HG03159 (cell line): ENCODE results near the gene HMGB1.
A peak's percentile ranks its signal among the peaks of the same experiment; 100 is the strongest.
"Not testable (repeated sequence)": the region's sequence is repeated elsewhere in the genome, so short reads cannot be mapped to it uniquely, and the experiment has no call there.

Experiments used
- ATAC-seq: cut with Tn5 transposase; IDR thresholded peaks from one replicate; pipeline ENCODE4 v1.9.1; 2021; ENCODE audit warnings: mild to moderate bottlenecking, moderate library complexity; ENCODE audit not compliant: unreplicated experiment

HMGB1 gene

DNA sequence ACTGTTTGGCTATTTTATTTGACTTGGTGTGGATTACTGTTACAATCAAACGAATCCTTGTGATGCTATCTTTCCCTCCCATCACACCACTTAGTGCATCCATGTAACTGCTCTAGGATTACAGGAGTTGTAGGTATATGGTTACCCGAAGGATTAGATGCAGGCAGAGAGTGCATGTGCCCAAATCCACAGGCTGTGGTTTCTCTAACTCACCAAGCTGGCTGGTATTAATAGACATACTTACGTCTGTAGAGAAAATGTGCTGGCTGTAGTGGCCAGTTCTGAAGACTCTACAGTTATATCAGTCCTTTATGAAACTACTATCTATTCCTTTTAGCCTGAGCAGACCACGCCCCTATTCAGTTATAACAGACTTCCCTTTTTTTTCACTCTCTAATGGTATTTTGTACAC lies 1.1 kb upstream of the HMGB1 start:
- ATAC-seq: no peak

DNA sequence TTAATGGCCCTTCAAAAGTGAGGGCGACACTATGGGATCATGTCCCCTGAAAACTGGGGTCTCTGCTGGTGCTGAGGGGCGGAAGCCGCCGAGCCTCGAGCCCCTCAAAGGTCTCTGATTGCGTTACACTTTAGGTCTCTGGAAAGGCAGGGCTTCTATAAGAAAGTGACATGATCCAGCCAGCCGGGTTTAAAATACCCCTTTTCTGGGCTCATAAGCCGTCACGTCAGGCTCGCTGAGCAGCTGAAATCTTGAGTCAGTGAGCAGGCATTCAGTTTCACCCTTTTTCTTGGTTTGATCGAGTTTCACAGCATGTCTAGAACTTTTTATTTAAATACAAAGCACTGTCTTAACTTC lies 600 bp upstream of the HMGB1 start:
- ATAC-seq: no peak

DNA sequence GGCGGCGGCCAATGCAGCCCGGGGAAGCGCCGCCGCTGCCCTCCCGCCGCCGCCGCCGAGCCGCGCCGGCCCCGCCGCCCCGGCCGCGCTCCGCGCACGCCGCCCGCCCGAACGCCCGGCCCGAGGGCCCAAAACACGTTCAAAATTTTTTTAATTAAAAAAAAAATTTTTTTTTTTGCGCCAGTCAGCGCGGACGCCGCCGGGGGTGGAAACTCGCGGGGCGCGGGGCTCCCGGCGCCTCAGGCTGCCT lies 468 bp downstream of the HMGB1 start:
- no peak for ATAC-seq

DNA sequence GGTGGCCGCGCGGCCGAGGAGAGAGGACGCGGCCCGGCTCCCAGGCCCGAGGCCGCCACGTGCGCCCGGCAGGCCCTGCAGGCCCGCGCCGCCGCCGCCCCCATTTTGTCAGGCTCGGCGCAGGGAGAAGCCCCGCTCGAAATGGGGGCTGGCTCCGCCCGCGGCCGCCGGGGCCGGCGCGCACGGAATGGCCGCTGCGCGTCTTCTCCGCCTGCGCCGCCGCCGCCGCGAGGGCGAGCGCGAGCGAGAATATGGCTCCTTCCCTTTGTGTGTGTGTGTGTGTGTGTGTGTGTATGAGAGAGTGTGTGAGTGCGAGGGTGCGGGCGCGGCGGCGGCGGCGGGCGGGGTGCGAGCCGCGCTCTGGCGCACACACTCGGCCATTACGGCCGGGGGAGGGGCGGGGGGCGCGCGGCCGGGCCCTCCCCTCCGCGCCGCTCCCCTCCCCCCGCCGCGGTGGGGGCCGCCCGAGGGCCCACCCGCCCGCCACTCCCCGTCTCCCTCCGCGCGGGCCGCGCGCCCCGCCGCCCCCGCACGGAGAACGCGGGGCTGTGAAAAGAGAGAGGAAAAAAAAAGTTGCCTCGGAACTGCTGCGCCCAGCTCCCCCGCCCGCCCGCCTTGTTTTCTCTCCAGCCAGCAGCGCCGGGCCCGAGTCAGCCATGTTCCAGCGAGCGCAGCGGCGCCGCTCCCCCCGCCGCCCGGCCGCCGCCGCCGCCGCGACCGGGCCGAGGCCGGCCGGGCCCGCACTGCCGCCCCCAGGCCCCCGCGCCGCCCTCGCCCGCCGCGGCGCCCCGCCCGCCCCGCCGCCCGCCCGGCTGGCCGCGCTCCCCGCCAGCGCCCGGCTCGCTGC lies 1.0 kb downstream of the HMGB1 start:
- ATAC-seq: peak; percentile 33

DNA sequence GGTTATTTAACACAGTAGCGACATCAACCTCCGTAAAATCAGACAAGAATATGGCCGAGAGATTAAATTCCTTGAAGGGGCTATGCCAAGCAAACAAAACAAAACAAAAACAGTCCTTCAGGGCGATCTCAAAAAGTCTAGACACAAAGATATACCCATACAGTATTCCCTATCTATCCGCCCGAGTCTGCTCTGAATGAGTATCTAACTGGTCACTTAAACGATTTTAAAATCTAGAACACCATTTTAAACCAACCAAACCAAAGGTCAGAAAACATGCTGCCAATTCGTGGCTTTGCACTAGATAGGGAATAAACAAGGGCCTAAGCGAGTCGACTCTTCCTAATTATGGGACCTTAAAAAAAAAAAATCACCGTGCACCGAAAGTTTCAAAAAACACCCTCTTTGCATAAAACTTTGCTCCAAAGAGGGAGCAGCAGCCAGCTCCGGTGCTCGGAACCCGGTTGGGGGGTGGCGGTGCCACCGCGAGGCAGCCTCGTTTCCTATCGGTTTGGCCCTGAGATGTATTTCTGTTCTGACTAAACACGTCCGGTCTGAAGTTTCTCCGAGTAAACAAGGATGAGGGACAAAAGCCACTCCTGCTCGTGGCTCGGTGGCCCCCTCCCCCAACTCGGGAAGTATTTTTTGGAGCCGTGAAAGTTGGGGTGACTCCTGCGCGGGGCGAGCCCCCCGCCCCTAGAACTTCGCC lies 1.8 kb downstream of the HMGB1 start:
- ATAC-seq: peak; percentile 34

DNA sequence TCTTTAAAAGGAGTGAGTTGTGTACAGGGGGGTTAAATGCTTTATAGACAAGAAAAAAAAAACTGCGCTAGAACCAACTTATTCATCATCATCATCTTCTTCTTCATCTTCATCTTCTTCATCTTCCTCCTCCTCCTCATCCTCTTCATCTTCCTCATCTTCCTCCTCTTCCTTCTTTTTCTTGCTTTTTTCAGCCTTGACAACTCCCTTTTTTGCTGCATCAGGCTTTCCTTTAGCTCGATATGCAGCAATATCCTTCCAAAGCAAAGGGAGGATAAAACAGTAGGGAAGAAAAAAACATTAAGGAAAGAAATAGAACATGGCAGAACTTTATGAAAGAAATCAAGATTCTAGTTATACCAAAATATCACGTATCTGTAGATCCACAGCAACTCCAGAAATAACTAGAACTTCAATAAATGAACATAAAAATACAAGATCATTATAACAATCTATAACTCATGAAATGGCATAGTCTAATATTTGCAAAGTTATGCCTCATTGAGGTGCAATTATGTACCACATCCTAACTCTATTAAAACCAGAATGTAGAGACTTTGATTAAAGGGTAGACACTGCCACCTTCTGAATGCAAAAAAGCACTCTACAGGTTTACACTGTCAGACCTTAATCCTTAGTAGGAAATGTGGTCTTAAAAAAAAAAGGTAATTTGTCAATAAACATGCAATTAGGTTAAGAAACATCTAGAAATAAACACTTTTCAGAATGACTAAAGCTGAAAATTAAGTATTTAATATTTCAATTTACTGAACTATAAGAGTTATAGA lies 4.3 kb downstream of the HMGB1 start:
- not testable (repeated sequence) for ATAC-seq

DNA sequence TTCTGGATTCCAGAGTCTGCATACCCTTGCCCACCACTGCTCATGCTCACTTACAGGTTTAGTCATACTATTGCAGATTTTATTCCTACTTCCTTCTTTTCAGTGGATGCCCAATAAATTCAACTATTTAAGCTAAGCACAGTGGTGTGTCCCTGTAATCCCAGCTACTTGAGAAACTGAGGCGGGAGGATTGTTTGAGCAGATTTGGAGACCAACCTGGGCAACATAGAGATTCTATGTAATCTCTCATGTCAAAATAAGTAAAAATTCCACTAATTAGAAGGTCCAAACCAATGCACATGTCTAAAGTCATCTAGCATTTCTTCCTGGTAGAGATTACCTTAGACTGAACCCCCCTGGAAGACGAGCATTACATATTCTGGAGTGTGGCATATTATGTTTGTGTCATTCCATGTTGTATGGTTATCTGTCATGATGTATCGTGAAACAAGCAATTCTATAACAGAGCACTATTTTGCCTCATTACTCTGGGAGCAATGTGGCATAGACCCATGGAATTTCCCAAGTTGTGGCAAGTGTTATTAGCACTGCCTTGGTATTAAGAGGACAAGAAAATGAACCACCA lies 8.3 kb downstream of the HMGB1 start:
- no peak for ATAC-seq

DNA sequence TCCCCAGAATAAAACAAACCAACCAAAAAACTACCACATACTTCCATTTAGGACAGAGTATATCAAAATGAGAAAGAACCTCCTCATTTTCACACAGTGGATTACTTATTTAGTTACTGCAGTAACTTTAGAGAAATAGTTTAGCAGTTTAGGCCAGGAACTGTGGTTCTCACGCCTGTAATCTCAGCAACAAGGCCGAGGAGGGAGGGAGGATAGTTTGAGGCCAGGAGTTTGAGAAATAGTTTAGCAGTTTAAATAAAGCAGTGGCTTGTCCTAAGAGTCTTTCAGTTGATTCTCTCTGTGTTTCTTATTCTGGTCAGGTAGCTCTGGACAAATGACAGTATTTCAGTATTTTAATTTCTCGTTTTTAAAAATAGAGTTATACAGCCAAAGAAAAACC lies 9.4 kb downstream of the HMGB1 start:
- ATAC-seq: no peak

DNA sequence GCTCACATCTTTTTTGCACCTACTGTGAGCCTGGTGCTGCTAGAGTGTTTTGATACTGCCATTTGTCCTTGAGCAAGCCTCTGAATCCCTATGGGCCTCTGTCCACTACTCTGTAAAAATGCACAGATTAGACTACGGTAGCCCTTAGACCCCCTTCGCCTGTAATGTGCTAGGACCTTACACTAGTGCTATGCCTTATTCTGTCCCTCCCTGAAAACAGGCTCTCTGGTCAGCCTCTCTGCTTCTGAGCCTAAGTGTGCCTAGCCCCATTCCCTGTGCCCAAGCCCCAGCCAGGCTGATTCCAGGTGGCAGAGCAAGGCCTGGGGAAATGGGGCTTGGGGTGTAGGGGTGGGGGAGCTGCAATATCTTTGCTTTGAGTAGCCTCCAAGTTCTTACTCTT lies 10.7 kb downstream of the HMGB1 start:
- no peak for ATAC-seq

DNA sequence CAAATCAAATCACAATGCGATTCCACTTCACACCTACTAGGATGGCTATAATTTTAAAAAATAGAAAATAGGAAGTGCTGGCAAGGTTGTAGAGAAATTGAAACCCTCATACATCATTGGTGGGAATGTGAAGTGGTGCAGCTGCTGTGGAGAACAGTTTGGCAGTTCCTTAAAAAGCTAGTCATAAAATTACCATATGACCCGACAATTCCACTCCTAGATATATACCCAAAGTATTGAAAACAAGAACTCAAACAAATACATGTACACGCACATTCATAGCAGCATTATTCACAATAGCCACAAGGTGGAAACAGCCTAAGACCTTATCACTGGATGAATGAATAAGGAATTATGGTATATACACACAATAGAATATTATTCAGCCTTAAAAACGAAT lies 12.0 kb downstream of the HMGB1 start:
- ATAC-seq: no peak

DNA sequence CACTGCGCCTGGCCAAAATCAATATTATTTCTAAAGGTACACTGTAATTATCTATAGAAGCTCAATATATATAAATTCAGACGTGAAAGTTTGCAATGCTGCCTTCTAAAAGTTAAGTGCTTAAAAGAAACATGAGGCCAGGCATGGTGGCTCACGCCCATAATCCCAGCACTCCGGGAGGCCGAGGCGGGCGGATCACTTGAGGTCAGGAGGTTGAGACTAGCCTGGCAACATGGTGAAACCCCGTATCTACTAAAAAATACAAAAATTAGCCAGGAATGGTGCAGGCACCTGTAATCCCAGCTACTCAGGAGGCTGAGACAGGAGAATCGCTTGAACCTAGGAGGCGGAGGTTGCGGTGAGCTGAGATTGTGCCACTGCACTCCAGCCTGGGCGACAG lies 14.3 kb downstream of the HMGB1 start:
- not testable (repeated sequence) for ATAC-seq

DNA sequence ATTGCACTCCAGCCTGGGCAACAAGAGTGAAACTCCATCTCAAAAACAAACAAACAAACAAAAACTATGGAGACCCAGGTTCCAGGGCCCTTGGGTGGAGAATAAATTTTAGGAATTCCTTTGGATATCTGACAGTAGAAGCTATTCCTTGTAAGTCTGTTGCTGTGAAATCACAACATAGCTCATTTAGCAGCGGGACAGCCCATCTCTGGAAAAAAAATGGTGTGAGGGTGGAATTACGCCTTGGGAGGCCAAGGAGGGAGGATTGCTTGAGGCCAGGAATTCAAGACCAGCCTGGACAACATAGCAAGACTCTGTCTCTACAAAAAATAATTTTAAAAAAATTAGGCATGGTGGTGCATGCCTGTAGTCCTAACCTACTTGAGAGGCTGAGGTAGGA lies 15.7 kb downstream of the HMGB1 start:
- no peak for ATAC-seq

DNA sequence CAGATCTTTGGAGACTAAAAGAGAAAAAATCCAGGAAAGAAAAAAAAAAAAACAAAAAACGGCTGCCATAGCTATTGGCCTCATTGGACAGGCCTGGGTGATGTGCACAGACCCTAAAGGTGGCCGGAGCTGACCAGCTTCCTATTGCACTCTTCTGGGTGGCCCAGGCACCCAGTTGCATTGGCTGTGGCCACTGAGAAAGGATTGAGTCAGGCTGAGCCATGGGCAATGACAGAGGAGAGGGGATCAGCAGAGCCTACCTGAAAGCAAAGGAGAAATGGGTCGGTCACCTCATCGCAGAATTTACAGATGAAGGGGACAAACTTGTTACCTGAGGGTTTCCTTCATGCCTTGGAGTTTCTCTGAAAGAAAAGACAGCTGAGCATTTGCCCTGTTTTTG lies 17.3 kb downstream of the HMGB1 start:
- ATAC-seq: no peak

DNA sequence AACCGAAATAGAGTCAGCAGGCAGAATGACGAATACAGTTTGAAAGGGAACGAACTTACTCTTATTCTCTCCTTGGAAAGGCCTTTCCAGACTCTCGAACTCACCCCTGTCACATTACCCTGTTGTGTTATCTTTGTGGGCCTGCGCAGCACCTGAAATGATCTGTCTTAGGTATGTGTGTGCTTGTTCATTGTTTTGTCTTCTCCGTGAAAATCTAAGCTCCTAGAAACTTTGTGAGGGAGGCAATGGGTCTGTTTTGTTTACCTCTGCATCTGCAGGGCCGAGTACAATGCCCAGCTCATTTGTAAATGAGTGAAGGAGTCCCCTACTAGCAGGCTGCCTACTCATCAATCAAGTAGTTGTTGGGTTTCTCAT lies 19.6 kb downstream of the HMGB1 start:
- ATAC-seq: no peak

DNA sequence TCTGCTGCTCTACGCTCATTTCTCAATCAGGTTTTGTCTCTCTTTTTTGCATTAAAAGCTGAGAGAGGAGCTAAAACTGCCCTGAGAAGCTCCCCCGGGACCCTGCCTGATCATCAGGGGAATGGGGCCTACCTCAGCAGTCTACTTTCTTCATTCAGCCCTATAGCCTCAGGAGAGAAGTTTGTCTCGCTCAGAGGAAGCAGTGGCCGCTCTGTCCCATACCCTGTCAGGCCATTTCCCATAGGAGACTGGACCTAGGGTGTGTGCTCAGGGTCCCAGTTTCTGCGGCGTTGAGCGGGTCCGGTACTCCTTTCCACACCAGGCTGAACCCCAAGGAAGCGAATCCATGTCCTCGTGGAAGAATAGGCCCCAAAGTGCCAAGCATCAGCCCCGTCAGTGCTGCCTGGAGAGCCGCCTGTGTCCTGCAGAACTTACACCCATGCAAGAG lies 21.8 kb downstream of the HMGB1 start:
- ATAC-seq: peak; percentile 41

DNA sequence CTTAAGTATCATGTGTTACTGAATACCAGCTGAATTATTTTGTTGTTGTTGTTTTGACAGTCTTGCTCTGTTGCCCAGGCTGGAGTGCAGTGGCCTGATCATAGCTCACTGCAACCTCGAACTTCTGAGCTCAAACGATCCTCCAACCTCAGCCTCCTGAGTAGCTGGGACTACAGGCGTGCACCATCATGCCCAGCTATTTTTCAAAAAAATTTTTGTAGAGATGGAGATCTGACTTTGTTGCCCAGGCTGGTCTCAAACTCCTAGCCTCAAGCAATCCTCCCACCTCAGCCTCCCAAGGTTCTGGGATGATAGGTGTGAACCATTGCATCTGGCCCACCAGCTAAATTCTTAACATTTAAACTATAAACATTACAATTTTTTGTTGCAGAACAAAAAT lies 22.2 kb downstream of the HMGB1 start:
- ATAC-seq: not testable (repeated sequence)

DNA sequence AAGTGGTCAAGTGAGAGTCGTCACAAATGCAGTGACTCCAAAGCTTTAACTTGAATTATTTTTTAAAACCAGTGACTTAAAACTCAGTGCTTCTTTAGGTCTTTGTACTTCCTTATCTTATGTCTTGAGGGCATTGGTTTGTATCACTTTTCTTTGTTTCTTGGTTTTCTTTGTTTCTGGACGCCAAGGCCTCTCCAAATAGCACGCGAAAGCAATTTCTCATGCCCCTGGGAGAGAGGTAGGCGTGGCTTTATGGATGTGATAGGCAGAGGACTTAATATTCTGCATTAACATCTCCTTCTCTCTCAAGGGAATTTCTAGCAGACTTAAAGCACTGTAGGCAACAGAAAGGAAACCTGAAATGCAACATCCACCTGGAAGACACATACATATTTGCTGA lies 22.8 kb downstream of the HMGB1 start:
- no peak for ATAC-seq

DNA sequence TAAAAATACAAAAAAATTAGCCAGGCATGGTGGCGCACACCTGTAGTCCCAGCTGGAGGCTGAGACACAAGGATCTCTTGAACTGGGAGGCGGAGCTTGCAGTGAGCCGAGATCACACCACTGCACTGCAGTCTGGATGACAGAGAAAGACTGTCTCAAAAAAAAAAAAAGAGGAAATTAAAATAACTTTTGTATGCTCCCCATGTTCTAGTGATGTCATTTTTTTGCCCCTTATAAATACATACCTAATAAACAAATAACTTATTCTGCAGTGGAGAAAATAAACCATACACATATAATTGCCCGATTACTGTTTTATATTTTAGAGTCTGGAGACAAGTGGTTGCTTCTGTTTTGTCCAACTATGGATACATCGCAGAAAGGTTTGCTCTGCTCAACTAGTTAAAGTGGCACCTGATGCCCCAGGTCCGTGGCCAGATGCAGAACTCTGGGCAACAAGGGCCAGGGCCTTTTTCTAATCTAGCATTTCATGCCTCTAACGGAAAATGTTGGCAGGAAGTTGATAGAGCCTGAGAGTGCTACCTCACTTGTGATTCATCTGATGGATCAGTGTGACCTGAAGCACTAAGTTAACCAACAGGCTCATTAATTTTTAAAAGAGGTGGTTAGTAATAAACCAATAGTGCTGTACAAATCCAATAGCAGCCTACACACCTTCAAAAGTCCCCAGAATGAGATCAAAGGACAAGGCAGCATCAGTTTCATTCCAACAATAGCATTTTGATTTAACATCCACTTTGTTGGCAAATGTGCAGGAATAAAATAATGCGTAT lies 24.6 kb downstream of the HMGB1 start:
- no peak for ATAC-seq

DNA sequence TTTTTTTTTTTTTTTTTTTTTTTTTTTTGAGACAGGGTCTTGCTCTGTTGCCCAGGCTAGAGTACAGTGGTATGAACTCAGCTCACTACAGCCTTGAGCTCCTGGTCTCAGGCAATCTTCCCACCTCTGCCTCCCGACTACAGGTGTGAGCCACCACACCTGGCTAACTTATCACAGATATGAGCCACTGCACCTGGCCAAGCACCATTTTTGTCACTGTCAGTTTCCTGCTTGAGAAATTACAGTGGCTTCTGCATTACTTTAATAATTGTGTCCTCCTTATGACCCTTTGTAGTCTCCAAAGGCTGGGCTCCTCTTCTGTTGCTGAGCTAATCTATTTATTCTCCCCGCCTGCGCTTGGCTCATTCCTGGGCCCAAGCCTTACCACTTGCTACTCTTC lies 27.4 kb downstream of the HMGB1 start:
- no peak for ATAC-seq

DNA sequence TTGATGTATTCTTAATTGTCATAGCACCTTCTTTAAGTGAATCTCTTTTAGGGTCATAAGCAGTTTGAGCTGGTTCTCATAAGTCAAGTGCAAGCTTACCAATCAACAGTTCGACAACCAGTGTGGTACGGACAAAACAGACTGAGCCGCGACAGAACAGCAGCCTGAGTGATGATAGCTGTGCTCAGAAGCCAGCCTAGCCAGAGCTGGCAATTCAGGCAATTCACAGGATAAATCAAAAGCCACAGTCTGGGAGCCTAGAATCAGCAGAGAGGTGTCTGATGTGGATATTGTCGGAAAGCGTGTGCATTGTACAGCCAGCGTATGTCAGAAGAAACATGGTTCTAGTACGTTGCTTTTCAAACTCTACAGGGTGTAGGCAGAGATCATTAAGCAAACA lies 28.6 kb downstream of the HMGB1 start:
- ATAC-seq: no peak

DNA sequence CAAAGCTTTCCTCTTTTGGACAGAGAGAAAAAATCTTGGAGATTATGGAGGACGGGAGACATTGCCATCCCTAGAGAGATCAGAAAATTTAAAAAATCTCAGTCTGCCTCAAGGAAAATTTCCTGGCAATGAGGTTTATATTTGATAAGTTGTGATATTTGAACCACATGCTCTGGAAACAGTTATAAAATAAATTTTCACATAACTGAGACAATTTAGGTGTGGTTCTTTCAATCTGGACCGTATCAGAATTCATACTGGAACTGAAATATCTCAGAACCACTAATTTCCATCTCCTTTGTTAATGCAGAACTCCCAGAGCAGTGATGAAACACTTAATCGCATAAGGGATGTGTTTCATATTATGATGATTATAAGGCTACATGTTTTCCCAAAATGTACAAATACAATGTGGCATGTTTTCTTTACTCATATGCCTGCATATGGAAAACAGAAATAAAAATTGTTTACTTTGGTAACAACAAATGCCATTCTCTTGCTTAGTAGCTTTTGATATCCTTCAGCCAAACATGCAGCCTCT lies 29.8 kb downstream of the HMGB1 start:
- no peak for ATAC-seq
